HEK293 (cell line): ENCODE measurements around the gene LPP.

Source experiments
- ZNF121 ChIP-seq: fragments of 450-650 bp; formaldehyde crosslinking; IDR thresholded peaks from 2 replicates; pipeline ENCODE4 v1.5.1; 2016; ENCODE audit warnings: missing biosample characterization, missing genetic modification characterization
- ZNF169 ChIP-seq: fragments of 450-650 bp; formaldehyde crosslinking; IDR thresholded peaks from 2 replicates; pipeline ENCODE4 v1.5.1; 2016; ENCODE audit warnings: missing biosample characterization, missing genetic modification characterization
- ZNF335 ChIP-seq: fragments of 450-650 bp; formaldehyde crosslinking; conservative IDR thresholded peaks from 2 replicates; pipeline ENCODE4 v1.5.1; 2016; ENCODE audit warnings: missing biosample characterization, missing genetic modification characterization
- ZNF561 ChIP-seq: fragments of 450-650 bp; IDR thresholded peaks from 2 replicates; pipeline ENCODE4 v1.5.1; 2018; ENCODE audit warnings: missing biosample characterization, missing genetic modification characterization, borderline replicate concordance
- ZNF624 ChIP-seq: fragments of 450-650 bp; formaldehyde crosslinking; IDR thresholded peaks from 2 replicates; pipeline ENCODE4 v1.5.1; 2017; ENCODE audit warnings: missing biosample characterization, missing genetic modification characterization
- TF ChIP-seq, protein P1 (sequence below): fragments of 450-650 bp; formaldehyde crosslinking; IDR thresholded peaks from 2 replicates; pipeline ENCODE4 v1.5.1; 2016; ENCODE audit warnings: missing biosample characterization, missing genetic modification characterization
- TF ChIP-seq, protein P2 (sequence below): fragments of 450-650 bp; formaldehyde crosslinking; IDR thresholded peaks from 2 replicates; pipeline ENCODE4 v1.5.1; 2016; ENCODE audit warnings: missing biosample characterization, missing genetic modification characterization

DNA sequence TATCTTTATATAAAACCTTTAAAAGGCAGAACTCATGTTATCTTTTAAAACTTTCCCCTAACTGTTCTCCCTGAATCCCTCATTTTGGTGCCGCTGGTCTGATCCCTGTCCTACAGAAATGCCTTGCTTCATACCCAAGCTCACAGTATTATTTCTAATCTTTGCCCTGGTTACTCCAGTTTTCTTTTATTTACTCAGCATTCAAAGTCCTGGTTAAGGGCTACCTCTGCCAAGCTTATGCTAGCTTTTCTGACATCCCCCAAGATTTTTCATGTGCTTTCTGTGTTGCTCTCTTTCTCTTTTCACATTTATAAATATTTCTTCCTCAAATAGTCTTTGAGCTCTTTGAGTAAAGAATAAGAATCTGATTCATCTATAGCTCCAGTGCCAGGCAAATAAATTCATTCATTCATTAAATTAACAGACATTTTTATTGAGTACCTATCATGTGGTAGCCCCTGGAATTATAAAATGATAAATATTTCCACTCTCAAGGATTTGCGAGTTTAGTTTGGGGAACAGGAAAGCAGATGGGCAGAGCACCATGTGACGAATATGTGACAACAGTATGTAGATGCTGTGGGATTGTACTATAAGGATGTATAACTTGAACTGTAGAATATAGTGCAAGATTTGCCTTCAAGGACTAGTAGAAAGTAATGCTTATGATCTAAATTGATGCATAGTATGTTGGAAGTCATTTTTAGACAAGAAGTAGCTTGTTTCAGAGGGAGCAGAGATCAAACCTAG, 247.5 kb downstream of the LPP start:
- TF ChIP-seq, protein P1, sequence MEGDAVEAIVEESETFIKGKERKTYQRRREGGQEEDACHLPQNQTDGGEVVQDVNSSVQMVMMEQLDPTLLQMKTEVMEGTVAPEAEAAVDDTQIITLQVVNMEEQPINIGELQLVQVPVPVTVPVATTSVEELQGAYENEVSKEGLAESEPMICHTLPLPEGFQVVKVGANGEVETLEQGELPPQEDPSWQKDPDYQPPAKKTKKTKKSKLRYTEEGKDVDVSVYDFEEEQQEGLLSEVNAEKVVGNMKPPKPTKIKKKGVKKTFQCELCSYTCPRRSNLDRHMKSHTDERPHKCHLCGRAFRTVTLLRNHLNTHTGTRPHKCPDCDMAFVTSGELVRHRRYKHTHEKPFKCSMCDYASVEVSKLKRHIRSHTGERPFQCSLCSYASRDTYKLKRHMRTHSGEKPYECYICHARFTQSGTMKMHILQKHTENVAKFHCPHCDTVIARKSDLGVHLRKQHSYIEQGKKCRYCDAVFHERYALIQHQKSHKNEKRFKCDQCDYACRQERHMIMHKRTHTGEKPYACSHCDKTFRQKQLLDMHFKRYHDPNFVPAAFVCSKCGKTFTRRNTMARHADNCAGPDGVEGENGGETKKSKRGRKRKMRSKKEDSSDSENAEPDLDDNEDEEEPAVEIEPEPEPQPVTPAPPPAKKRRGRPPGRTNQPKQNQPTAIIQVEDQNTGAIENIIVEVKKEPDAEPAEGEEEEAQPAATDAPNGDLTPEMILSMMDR (tag by site-specific recombination), result no peak
- TF ChIP-seq ZNF335 (tag by site-specific recombination) (no peak), ZNF561 (tag by site-specific recombination) (no peak), ZNF121 (tag by site-specific recombination) (no peak), ZNF169 (tag by site-specific recombination) (no peak), ZNF624 (no peak)
- TF ChIP-seq, protein P2, sequence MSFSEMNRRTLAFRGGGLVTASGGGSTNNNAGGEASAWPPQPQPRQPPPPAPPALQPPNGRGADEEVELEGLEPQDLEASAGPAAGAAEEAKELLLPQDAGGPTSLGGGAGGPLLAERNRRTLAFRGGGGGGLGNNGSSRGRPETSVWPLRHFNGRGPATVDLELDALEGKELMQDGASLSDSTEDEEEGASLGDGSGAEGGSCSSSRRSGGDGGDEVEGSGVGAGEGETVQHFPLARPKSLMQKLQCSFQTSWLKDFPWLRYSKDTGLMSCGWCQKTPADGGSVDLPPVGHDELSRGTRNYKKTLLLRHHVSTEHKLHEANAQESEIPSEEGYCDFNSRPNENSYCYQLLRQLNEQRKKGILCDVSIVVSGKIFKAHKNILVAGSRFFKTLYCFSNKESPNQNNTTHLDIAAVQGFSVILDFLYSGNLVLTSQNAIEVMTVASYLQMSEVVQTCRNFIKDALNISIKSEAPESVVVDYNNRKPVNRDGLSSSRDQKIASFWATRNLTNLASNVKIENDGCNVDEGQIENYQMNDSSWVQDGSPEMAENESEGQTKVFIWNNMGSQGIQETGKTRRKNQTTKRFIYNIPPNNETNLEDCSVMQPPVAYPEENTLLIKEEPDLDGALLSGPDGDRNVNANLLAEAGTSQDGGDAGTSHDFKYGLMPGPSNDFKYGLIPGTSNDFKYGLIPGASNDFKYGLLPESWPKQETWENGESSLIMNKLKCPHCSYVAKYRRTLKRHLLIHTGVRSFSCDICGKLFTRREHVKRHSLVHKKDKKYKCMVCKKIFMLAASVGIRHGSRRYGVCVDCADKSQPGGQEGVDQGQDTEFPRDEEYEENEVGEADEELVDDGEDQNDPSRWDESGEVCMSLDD (tag by site-specific recombination), result no peak
